GM12878 (cell line): Measurements from ENCODE around the gene HCN3. TPM values are rescaled to one million over a fixed set of nuclear protein-coding genes. Genes with fewer than 3 reads are reported as not detected.
A peak's percentile ranks its signal among the peaks of the same experiment; 100 is the strongest.
"Not testable (repeated sequence)": the region's sequence is repeated elsewhere in the genome, so short reads cannot be mapped to it uniquely, and the experiment has no call there.

Source experiments
- ATAC-seq: fragments of 200-7000 bp; cut with Tn5 transposase; 3 replicates; pipeline ENCODE4 v1.9.1; 2020; ENCODE audit warnings: mild to moderate bottlenecking, moderate library complexity
- BruUV-seq: library from RNA; stranded (reverse); fragments of 400-500 nt; replicated peaks from 2 replicates; lab custom pipeline; 2021; lab: Mats Ljungman, UMichigan
- CTCF ChIA-PET: fragments of 300-600 bp; sonication (Branson Sonifier 250); formaldehyde crosslinking; extraction: SDS; loops from one replicate; lab custom pipeline; 2021; ENCODE audit warnings: inconsistent platforms; lab: Yijun Ruan, JAX
- POLR2A ChIA-PET: fragments of 350-600 bp; formaldehyde crosslinking; extraction: SDS; loops from one replicate; lab custom pipeline; 2021; ENCODE audit warnings: inconsistent platforms; lab: Charles Lee
- RAD21 ChIA-PET: fragments of 300-600 bp; sonication (Branson Sonifier 250); formaldehyde crosslinking; loops from one replicate; lab custom pipeline; 2023; ENCODE audit warnings: antibody characterized with exemption; ENCODE audit not compliant: unreplicated experiment; lab: Charles Lee
- SMC1A ChIA-PET: fragments of 300-600 bp; sonication (Branson Sonifier 250); formaldehyde crosslinking; loops from one replicate; lab custom pipeline; 2023; ENCODE audit not compliant: unreplicated experiment, uncharacterized antibody; lab: Charles Lee
- DNase-seq: peaks from one replicate; pipeline ENCODE4 v3.0.0-alpha.2; 2011; ENCODE audit warnings: low read depth, low spot score
- FAIRE-seq: peaks from 3 replicates; lab custom pipeline; 2011; peaks lifted over from hg19 to GRCh38; lab: Jason Lieb, UNC
- H2AFZ ChIP-seq: 2 replicates; pipeline ENCODE4 v1.6.0; 2011; ENCODE audit warnings: low read depth, low read length, control low read depth; ENCODE audit not compliant: control insufficient read depth
- H3K27ac ChIP-seq: 2 replicates; pipeline ENCODE4 v1.5.1; 2011; ENCODE audit warnings: control low read depth; ENCODE audit not compliant: control insufficient read depth, insufficient read depth
- H3K27me3 ChIP-seq, 2 experiments: replicated peaks in 1 of 2; 2 replicates each; pipeline versions ENCODE4 v1.6.0 to v1.6.1; 2011; ENCODE audit warnings: low read length in 1 of 2; ENCODE audit not compliant: control insufficient read depth in 2 of 2, insufficient read depth in 2 of 2
- H3K36me3 ChIP-seq, 2 experiments: 2 replicates each; pipeline ENCODE4 v1.5.1; 2011; ENCODE audit warnings: low read length in 1 of 2; ENCODE audit not compliant: control insufficient read depth in 2 of 2, insufficient read depth in 2 of 2
- H3K4me1 ChIP-seq: 2 replicates; pipeline ENCODE4 v1.6.1; 2011; ENCODE audit warnings: mild to moderate bottlenecking, low read length, moderate library complexity, mixed read lengths; ENCODE audit not compliant: control insufficient read depth, insufficient read depth
- H3K4me2 ChIP-seq: 2 replicates; pipeline ENCODE4 v1.6.0; 2011; ENCODE audit warnings: control low read depth; ENCODE audit not compliant: control insufficient read depth, insufficient read depth
- H3K4me3 ChIP-seq: fragments of 200-600 bp; sonication (generic); 2 replicates; pipeline ENCODE4 v1.5.1; 2016
- H3K79me2 ChIP-seq: 2 replicates; pipeline ENCODE4 v1.6.0; 2011; ENCODE audit warnings: low read length; ENCODE audit not compliant: control insufficient read depth, insufficient read depth
- H3K9ac ChIP-seq: 2 replicates; pipeline ENCODE4 v1.8.0; 2011; ENCODE audit warnings: low read length, control low read depth, mixed read lengths; ENCODE audit not compliant: control insufficient read depth, insufficient read depth
- H3K9me3 ChIP-seq: replicated peaks from 3 replicates; pipeline ENCODE4 v1.5.1; 2011; ENCODE audit warnings: mild to moderate bottlenecking, low read length; ENCODE audit not compliant: control insufficient read depth, insufficient read depth
- H4K20me1 ChIP-seq: 2 replicates; pipeline ENCODE4 v1.6.0; 2011; ENCODE audit not compliant: control insufficient read depth, insufficient read depth
- WGBS: methylation state at CpG from one replicate; pipeline ENCODE4 v1.1.6; 2016; ENCODE audit warnings: low lambda C conversion rate; ENCODE audit not compliant: insufficient replicate concordance, insufficient coverage; ENCODE audit errors: missing lambda C conversion rate; 5-methylcytosine and 5-hydroxymethylcytosine counted together
- in situ Hi-C: fragments of 300-500 bp; cut with MboI; formaldehyde crosslinking; loops from 9 replicates; pipeline ENCODE4 v1.14.3; 2018; ENCODE audit warnings: mixed read lengths
- intact Hi-C: fragments of 100-400 bp; cut with micrococcal nuclease; formaldehyde crosslinking; loops from one replicate; pipeline ENCODE4 v1.14.2; 2022; ENCODE audit not compliant: unreplicated experiment
- polyA plus RNA-seq, 11 experiments: library from polyadenylated mRNA; depleted of rRNA in 4 of 11; unstranded in 6 of 11; stranded (reverse) in 5 of 11; fragments of >200 nt; fragmentation: Nextera tagmentation in 4 of 11; fragmentation: Illumina TruSeq in 1 of 11; extraction: Ambion mirVana in 4 of 11; extraction: Trizol in 1 of 11; gene quantifications; 1 replicate in 1 of 11; 2 replicates in 10 of 11; pipeline versions ENCODE4 v1.2.1 to v1.2.3, GENCODE V29; 2011 to 2016; ENCODE audit warnings: inconsistent platforms in 2 of 11, missing spikeins in 2 of 11, low read depth in 1 of 11
- total RNA-seq, 4 experiments: library from RNA; depleted of rRNA in 3 of 4; stranded (reverse); fragments of >200 nt in 3 of 4; fragmentation: Illumina TruSeq in 1 of 4; extraction: Trizol in 1 of 4; gene quantifications; 2 replicates each; pipeline versions ENCODE4 v1.2.1 to v1.2.3, GENCODE V29; 2013 to 2021

Gene HCN3
- total and polyA plus RNA-seq, 10 of the 15 experiments (the other 5 are each of a cell fraction or from before 2014, with no cell fraction given) = 0.08 to 4.1 (median 1.8) TPM

- ATAC-seq, H3K4me1 ChIP-seq, FAIRE-seq, H3K27ac ChIP-seq, H3K4me3 ChIP-seq, H3K27me3 ChIP-seq, H3K9ac ChIP-seq, DNase-seq, RAD21 ChIA-PET, intact Hi-C loops, SMC1A ChIA-PET, in situ Hi-C loops, H3K36me3 ChIP-seq, H3K9me3 ChIP-seq, H2AFZ ChIP-seq, CTCF ChIA-PET, POLR2A ChIA-PET, BruUV-seq, H4K20me1 ChIP-seq, H3K79me2 ChIP-seq, H3K4me2 ChIP-seq: not testable (repeated sequence)
- 74% methylated on average over 13 of the region's 13 CpGs for WGBS
Measured at GRCh38 chr1:155232001-155232978, 45.0 kb upstream of the HCN3 start.

- H3K27me3 ChIP-seq, POLR2A ChIA-PET, SMC1A ChIA-PET, H3K4me2 ChIP-seq, H3K9me3 ChIP-seq, H2AFZ ChIP-seq, in situ Hi-C loops, BruUV-seq, H3K36me3 ChIP-seq, H4K20me1 ChIP-seq, H3K4me3 ChIP-seq, DNase-seq, intact Hi-C loops, H3K9ac ChIP-seq, H3K4me1 ChIP-seq, CTCF ChIA-PET, FAIRE-seq, H3K79me2 ChIP-seq, H3K27ac ChIP-seq, RAD21 ChIA-PET: not testable (repeated sequence)
- 80% methylated on average over 1 of the region's 5 CpGs for WGBS
- peak; percentile 18; the same call in 1 of the 3 replicates for ATAC-seq
Measured at GRCh38 chr1:155233502-155233901, 43.8 kb upstream of the HCN3 start.

DNA sequence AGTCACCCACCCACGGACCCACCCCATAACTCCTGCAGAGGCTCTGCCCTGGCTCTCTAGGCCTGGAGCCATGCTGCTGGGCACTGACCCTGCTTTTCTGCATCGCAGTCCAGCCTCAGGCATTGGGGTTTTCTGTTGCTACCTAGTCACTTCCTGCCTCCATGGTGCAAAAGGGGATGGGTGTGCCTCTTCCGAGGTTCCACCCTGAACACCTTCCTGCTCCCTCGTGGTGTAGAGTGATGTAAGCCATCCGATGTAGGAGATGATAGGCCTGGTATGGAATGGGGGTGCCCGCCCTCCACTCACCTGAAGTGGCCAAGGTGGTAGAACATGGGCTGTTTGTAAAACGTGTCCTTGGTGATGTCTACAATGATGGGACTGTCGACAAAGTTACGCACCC lies 41.9 kb upstream of the HCN3 start:
- intact Hi-C loops, POLR2A ChIA-PET, H3K27me3 ChIP-seq, H3K9me3 ChIP-seq, H2AFZ ChIP-seq, BruUV-seq, ATAC-seq, SMC1A ChIA-PET, H3K4me3 ChIP-seq, H3K4me2 ChIP-seq, RAD21 ChIA-PET, H3K9ac ChIP-seq, FAIRE-seq, H4K20me1 ChIP-seq, in situ Hi-C loops, H3K4me1 ChIP-seq, H3K27ac ChIP-seq, H3K79me2 ChIP-seq, DNase-seq, H3K36me3 ChIP-seq: not testable (repeated sequence)
- WGBS = 64% methylated on average over 5 of the region's 9 CpGs
- CTCF ChIA-PET = interaction anchor here (0.9 kb wide), 1 partner anchor 14 kb away, joined by 3 read pairs; no protein-coding TSS in a partner anchor
